OCI-LY1 (cell line): ENCODE measurements around the gene VAPB.

ENCODE experiments used
- H2AFZ ChIP-seq: fragments of 200-600 bp; sonication (generic), shearing (Covaris generic); 2 replicates; pipeline ENCODE4 v1.6.0; 2014; ENCODE audit warnings: antibody characterized with exemption, mild to moderate bottlenecking, low read length
- H3F3A ChIP-seq: fragments of 200-600 bp; sonication (generic), shearing (Covaris generic); 2 replicates; pipeline ENCODE4 v1.6.0; 2014; ENCODE audit warnings: mild to moderate bottlenecking, antibody characterized with exemption, low read length, moderate library complexity; ENCODE audit not compliant: insufficient read depth
- H3K27ac ChIP-seq: fragments of 200-600 bp; sonication (generic); 2 replicates; pipeline ENCODE4 v1.5.1; 2014; ENCODE audit warnings: low read length, mixed run types, mild to moderate bottlenecking, low read depth; ENCODE audit not compliant: poor library complexity, severe bottlenecking
- H3K27me3 ChIP-seq: fragments of 200-600 bp; sonication (generic); 2 replicates; pipeline ENCODE4 v1.6.0; 2014; ENCODE audit warnings: antibody characterized with exemption, mild to moderate bottlenecking, low read length, moderate library complexity; ENCODE audit not compliant: insufficient read depth
- H3K36me3 ChIP-seq: fragments of 200-600 bp; sonication (generic); 2 replicates; pipeline ENCODE4 v1.6.1; 2014; ENCODE audit warnings: mild to moderate bottlenecking, antibody characterized with exemption, low read length, moderate library complexity, mixed read lengths; ENCODE audit not compliant: insufficient read depth
- H3K4me1 ChIP-seq: fragments of 200-600 bp; sonication (generic); 2 replicates; pipeline ENCODE4 v1.5.1; 2014; ENCODE audit warnings: mild to moderate bottlenecking, low read length, moderate library complexity; ENCODE audit not compliant: insufficient read depth, severe bottlenecking
- H3K4me2 ChIP-seq: fragments of 200-600 bp; sonication (generic), shearing (Covaris generic); 2 replicates; pipeline ENCODE4 v1.6.1; 2014; ENCODE audit warnings: low read length
- H3K4me3 ChIP-seq: fragments of 200-600 bp; sonication (generic); 2 replicates; pipeline ENCODE4 v1.5.1; 2014; ENCODE audit warnings: low read length, low read depth, mild to moderate bottlenecking, mixed read lengths; ENCODE audit not compliant: poor library complexity, severe bottlenecking
- H3K79me2 ChIP-seq: fragments of 200-600 bp; shearing (Covaris generic); 2 replicates; pipeline ENCODE4 v1.6.1; 2016; ENCODE audit warnings: mixed run types, low read length, mixed read lengths; ENCODE audit not compliant: insufficient read depth
- H3K9ac ChIP-seq: fragments of 200-600 bp; sonication (generic), shearing (Covaris generic); 2 replicates; pipeline ENCODE4 v1.6.1; 2014; ENCODE audit warnings: mild to moderate bottlenecking, low read length, mixed read lengths
- H3K9me2 ChIP-seq: fragments of 200-600 bp; sonication (generic), shearing (Covaris generic); 2 replicates; pipeline ENCODE4 v1.6.1; 2014; ENCODE audit warnings: low read depth, mild to moderate bottlenecking, low read length, mixed read lengths
- H3K9me3 ChIP-seq: fragments of 200-600 bp; shearing (Covaris generic); 2 replicates; pipeline ENCODE4 v1.6.1; 2014; ENCODE audit warnings: low read length, mixed read lengths
- H4K20me1 ChIP-seq: fragments of 200-600 bp; sonication (generic), shearing (Covaris generic); 2 replicates; pipeline ENCODE4 v1.6.0; 2016; ENCODE audit warnings: mild to moderate bottlenecking, low read length; ENCODE audit not compliant: insufficient read depth
- EZH2 ChIP-seq: fragments of 200-600 bp; sonication (generic), shearing (Covaris generic); IDR thresholded peaks from 2 replicates; pipeline ENCODE4 v1.8.0; 2017; ENCODE audit warnings: borderline replicate concordance, mixed run types, mild to moderate bottlenecking, antibody characterized with exemption, low read length, moderate library complexity, mixed read lengths
- TF ChIP-seq, protein P1 (sequence below): fragments of 200-600 bp; sonication (generic), shearing (Covaris generic); IDR thresholded peaks from 2 replicates; pipeline ENCODE4 v1.5.1; 2017; ENCODE audit warnings: mild to moderate bottlenecking, antibody characterized with exemption, low read length, moderate library complexity, mixed read lengths

VAPB gene

GRCh38 chr20:58498470-58499068 is 109.5 kb downstream of the VAPB start:
- H3F3A ChIP-seq, result no peaks in the 10 kb centered on the region
- no peak for TF ChIP-seq EZH2
- TF ChIP-seq, protein P1, sequence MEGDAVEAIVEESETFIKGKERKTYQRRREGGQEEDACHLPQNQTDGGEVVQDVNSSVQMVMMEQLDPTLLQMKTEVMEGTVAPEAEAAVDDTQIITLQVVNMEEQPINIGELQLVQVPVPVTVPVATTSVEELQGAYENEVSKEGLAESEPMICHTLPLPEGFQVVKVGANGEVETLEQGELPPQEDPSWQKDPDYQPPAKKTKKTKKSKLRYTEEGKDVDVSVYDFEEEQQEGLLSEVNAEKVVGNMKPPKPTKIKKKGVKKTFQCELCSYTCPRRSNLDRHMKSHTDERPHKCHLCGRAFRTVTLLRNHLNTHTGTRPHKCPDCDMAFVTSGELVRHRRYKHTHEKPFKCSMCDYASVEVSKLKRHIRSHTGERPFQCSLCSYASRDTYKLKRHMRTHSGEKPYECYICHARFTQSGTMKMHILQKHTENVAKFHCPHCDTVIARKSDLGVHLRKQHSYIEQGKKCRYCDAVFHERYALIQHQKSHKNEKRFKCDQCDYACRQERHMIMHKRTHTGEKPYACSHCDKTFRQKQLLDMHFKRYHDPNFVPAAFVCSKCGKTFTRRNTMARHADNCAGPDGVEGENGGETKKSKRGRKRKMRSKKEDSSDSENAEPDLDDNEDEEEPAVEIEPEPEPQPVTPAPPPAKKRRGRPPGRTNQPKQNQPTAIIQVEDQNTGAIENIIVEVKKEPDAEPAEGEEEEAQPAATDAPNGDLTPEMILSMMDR, result no peak
- no peaks in the 10 kb centered on the region for H4K20me1 ChIP-seq
- H3K4me3 ChIP-seq, result no peak overlapping the region
- H3K36me3 ChIP-seq, result no peaks in the 10 kb centered on the region
- no peak overlapping the region for H3K4me2 ChIP-seq
- H3K27me3 ChIP-seq, result peaks cover 4% of the 10 kb centered on the region; the same call in 1 of the 2 replicates
- H3K79me2 ChIP-seq, result no peaks in the 10 kb centered on the region
- no peaks in the 10 kb centered on the region for H3K9me2 ChIP-seq
- H3K9ac ChIP-seq, result no peak overlapping the region
- no peak overlapping the region for H3K27ac ChIP-seq
- H3K4me1 ChIP-seq, result no peaks in the 10 kb centered on the region
- no peaks in the 10 kb centered on the region for H3K9me3 ChIP-seq
- H2AFZ ChIP-seq, result no peak overlapping the region

GRCh38 chr20:58500256-58500655 is 111.2 kb downstream of the VAPB start:
- no peak overlapping the region for H3K4me3 ChIP-seq
- peaks cover 9% of the 10 kb centered on the region for H3K9me3 ChIP-seq
- H3K27me3 ChIP-seq, result peaks cover 4% of the 10 kb centered on the region; the same call in 1 of the 2 replicates
- H3K4me2 ChIP-seq, result no peak overlapping the region
- no peaks in the 10 kb centered on the region for H3K4me1 ChIP-seq
- H3K36me3 ChIP-seq, result no peaks in the 10 kb centered on the region; the same call in 1 of the 2 replicates
- no peaks in the 10 kb centered on the region for H4K20me1 ChIP-seq
- no peaks in the 10 kb centered on the region for H3F3A ChIP-seq
- no peak overlapping the region for H3K27ac ChIP-seq
- H3K79me2 ChIP-seq, result no peaks in the 10 kb centered on the region
- H3K9ac ChIP-seq, result no peak overlapping the region
- H3K9me2 ChIP-seq, result no peaks in the 10 kb centered on the region
- TF ChIP-seq, protein P1, result no peak
- TF ChIP-seq EZH2, result no peak
- H2AFZ ChIP-seq, result no peak overlapping the region
